Measurements from ENCODE around the gene ANTXR1.

- TF ChIP-seq TAF1 (IDR thresholded peaks at IDR 0.05; ENCODE audit: borderline replicate concordance, low read depth, low read length): no peak
- TF ChIP-seq, protein P1, sequence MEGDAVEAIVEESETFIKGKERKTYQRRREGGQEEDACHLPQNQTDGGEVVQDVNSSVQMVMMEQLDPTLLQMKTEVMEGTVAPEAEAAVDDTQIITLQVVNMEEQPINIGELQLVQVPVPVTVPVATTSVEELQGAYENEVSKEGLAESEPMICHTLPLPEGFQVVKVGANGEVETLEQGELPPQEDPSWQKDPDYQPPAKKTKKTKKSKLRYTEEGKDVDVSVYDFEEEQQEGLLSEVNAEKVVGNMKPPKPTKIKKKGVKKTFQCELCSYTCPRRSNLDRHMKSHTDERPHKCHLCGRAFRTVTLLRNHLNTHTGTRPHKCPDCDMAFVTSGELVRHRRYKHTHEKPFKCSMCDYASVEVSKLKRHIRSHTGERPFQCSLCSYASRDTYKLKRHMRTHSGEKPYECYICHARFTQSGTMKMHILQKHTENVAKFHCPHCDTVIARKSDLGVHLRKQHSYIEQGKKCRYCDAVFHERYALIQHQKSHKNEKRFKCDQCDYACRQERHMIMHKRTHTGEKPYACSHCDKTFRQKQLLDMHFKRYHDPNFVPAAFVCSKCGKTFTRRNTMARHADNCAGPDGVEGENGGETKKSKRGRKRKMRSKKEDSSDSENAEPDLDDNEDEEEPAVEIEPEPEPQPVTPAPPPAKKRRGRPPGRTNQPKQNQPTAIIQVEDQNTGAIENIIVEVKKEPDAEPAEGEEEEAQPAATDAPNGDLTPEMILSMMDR (IDR thresholded peaks at IDR 0.05): no peak
- TF ChIP-seq, protein P2, sequence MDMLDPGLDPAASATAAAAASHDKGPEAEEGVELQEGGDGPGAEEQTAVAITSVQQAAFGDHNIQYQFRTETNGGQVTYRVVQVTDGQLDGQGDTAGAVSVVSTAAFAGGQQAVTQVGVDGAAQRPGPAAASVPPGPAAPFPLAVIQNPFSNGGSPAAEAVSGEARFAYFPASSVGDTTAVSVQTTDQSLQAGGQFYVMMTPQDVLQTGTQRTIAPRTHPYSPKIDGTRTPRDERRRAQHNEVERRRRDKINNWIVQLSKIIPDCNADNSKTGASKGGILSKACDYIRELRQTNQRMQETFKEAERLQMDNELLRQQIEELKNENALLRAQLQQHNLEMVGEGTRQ (IDR thresholded peaks at IDR 0.05; ENCODE audit: borderline replicate concordance, low read depth, low read length): no peak
- TF ChIP-seq, protein P3, sequence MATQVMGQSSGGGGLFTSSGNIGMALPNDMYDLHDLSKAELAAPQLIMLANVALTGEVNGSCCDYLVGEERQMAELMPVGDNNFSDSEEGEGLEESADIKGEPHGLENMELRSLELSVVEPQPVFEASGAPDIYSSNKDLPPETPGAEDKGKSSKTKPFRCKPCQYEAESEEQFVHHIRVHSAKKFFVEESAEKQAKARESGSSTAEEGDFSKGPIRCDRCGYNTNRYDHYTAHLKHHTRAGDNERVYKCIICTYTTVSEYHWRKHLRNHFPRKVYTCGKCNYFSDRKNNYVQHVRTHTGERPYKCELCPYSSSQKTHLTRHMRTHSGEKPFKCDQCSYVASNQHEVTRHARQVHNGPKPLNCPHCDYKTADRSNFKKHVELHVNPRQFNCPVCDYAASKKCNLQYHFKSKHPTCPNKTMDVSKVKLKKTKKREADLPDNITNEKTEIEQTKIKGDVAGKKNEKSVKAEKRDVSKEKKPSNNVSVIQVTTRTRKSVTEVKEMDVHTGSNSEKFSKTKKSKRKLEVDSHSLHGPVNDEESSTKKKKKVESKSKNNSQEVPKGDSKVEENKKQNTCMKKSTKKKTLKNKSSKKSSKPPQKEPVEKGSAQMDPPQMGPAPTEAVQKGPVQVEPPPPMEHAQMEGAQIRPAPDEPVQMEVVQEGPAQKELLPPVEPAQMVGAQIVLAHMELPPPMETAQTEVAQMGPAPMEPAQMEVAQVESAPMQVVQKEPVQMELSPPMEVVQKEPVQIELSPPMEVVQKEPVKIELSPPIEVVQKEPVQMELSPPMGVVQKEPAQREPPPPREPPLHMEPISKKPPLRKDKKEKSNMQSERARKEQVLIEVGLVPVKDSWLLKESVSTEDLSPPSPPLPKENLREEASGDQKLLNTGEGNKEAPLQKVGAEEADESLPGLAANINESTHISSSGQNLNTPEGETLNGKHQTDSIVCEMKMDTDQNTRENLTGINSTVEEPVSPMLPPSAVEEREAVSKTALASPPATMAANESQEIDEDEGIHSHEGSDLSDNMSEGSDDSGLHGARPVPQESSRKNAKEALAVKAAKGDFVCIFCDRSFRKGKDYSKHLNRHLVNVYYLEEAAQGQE (IDR thresholded peaks at IDR 0.05; ENCODE audit: low read depth, low read length): no peak
- no peak for TF ChIP-seq YY1 (IDR thresholded peaks at IDR 0.05; ENCODE audit: low read depth)
- no peak for TF ChIP-seq POLR2AphosphoS5 (IDR thresholded peaks at IDR 0.05; ENCODE audit: low read depth, low read length)
These were observed 10.3 kb downstream of the ANTXR1 start for GRCh38 chr2:69023236-69023635.

All from SK-N-SH (cell line).